Measurements from ENCODE around the gene DCLRE1B. TPM values are rescaled to one million over a fixed set of nuclear protein-coding genes. Genes with fewer than 3 reads are reported as not detected.

Gene DCLRE1B
- total and polyA plus RNA-seq, 11 donors = 0.38 to 6.0 (median 2.2) TPM

- Histone ChIP-seq H3K36me3 (no peaks in the 10 kb centered on the region), H3K27ac (no peak overlapping the region), H3K4me1 (peaks cover 0 to 50% (median 0%) of the 10 kb centered on the region in 12 donors), H3K27me3 (no peaks in the 10 kb centered on the region), H3K9me3 (no peaks in the 10 kb centered on the region), H3K4me3 (no peak overlapping the region)
- no peak for DNase-seq
- 92 to 94% (median 93%) methylated on average over 5 of the region's 5 CpGs for whole genome bisulfite sequencing, 4 donors
- TF ChIP-seq CTCF (IDR thresholded peaks at IDR 0.05) (no peak), POLR2A (IDR thresholded peaks at IDR 0.05) (no peak)
- no peak for ATAC-seq
- intact Hi-C loops (cut with DNase I) = no loop called here
Measured at GRCh38 chr1:113876176-113876575, 28.9 kb upstream of the DCLRE1B start.

- no peak overlapping the region for H3K27ac ChIP-seq
- TF ChIP-seq POLR2A (IDR thresholded peaks at IDR 0.05) = no peak
- TF ChIP-seq CTCF (IDR thresholded peaks at IDR 0.05) = no peak
- H3K36me3 ChIP-seq = no peaks in the 10 kb centered on the region
- H3K27me3 ChIP-seq = no peaks in the 10 kb centered on the region
- WGBS, 4 donors = 95 to 99% (median 97%) methylated on average over 4 of the region's 4 CpGs
- ATAC-seq (no peak), DNase-seq (no peak)
- peaks cover 0 to 23% (median 0%) of the 10 kb centered on the region in 12 donors for H3K4me1 ChIP-seq
- H3K9me3 ChIP-seq = no peaks in the 10 kb centered on the region
- H3K4me3 ChIP-seq = no peak overlapping the region
- intact Hi-C loops (cut with DNase I) = no loop called here
Measured at GRCh38 chr1:113879739-113880038, 25.4 kb upstream of the DCLRE1B start.

GRCh38 chr1:113881661-113882060 lies 23.5 kb upstream of the DCLRE1B start:
- no peak overlapping the region for H3K4me3 ChIP-seq
- peaks cover 0 to 20% (median 0%) of the 10 kb centered on the region in 12 donors for H3K4me1 ChIP-seq
- 82 to 95% (median 87%) methylated on average over 2 of the region's 2 CpGs for WGBS, 4 donors
- no peaks in the 10 kb centered on the region for H3K36me3 ChIP-seq
- intact Hi-C loops (cut with DNase I) = no loop called here
- no peak overlapping the region for H3K27ac ChIP-seq
- DNase-seq (no peak), ATAC-seq (no peak)
- H3K27me3 ChIP-seq = no peaks in the 10 kb centered on the region
- no peaks in the 10 kb centered on the region for H3K9me3 ChIP-seq
- TF ChIP-seq CTCF (IDR thresholded peaks at IDR 0.05) (no peak), POLR2A (IDR thresholded peaks at IDR 0.05) (no peak)

GRCh38 chr1:113886417-113887401 lies 18.4 kb upstream of the DCLRE1B start:
- TF ChIP-seq CTCF (IDR thresholded peaks at IDR 0.05) (no peak), POLR2A (IDR thresholded peaks at IDR 0.05) (no peak)
- 85 to 89% (median 88%) methylated on average over 17 of the region's 17 CpGs for WGBS, 4 donors
- ATAC-seq (no peak), DNase-seq (no peak)
- no peaks in the 10 kb centered on the region for H3K27me3 ChIP-seq
- H3K27ac ChIP-seq = no peak overlapping the region
- no peaks in the 10 kb centered on the region for H3K4me1 ChIP-seq
- no peaks in the 10 kb centered on the region for H3K36me3 ChIP-seq
- H3K9me3 ChIP-seq = no peaks in the 10 kb centered on the region
- H3K4me3 ChIP-seq = no peak overlapping the region
- intact Hi-C loops (cut with DNase I) = no loop called here

All from heart left ventricle (tissue), 16 donors.